ENCODE measurements around the gene PDHX. TPM values are rescaled to one million over a fixed set of nuclear protein-coding genes. Genes with fewer than 3 reads are reported as not detected.

Gene PDHX
- total and polyA plus RNA-seq, 10 of the 15 experiments (the other 5 are each of a cell fraction or from before 2014, with no cell fraction given) = 14.5 to 41.9 (median 28.0) TPM

GRCh38 chr11:34926831-34927132 is 10.4 kb downstream of the PDHX start:
- SMC1A ChIA-PET (ENCODE audit: uncharacterized antibody, unreplicated experiment) = interaction anchor here (0.7 to 6.3 kb wide), 44 partner anchors 10 to 558 kb away, joined by 3 to 110 read pairs (median 4); partner anchors contain the start of genes APIP, CD44 and PDHX
- H2AFZ ChIP-seq (ENCODE audit: control insufficient read depth, low read depth, low read length) = no peak overlapping the region
- no peak overlapping the region for H3K4me2 ChIP-seq (ENCODE audit: control insufficient read depth, insufficient read depth)
- no peak for FAIRE-seq
- no peaks in the 10 kb centered on the region for H4K20me1 ChIP-seq (ENCODE audit: control insufficient read depth, insufficient read depth)
- no peak for DNase-seq (ENCODE audit: low read depth, low spot score)
- TF ChIP-seq SIN3A (IDR thresholded peaks at IDR 0.05; ENCODE audit: low read depth, low read length) (no peak), PKNOX1 (IDR thresholded peaks at IDR 0.05) (no peak), CBX3 (IDR thresholded peaks at IDR 0.05; ENCODE audit: borderline replicate concordance, low read depth) (no peak), MXI1 (IDR thresholded peaks at IDR 0.05; ENCODE audit: low read depth, low read length) (no peak), KDM1A (IDR thresholded peaks at IDR 0.05; ENCODE audit: borderline replicate concordance) (no peak), NR2F1 (conservative IDR thresholded peaks at IDR 0.05) (no peak), NR2C1 (IDR thresholded peaks at IDR 0.05) (no peak), HDAC6 (IDR thresholded peaks at IDR 0.05; ENCODE audit: unreplicated experiment) (no peak), ATF7 (IDR thresholded peaks at IDR 0.05; ENCODE audit: low read depth) (no peak), CHD2 (IDR thresholded peaks at IDR 0.05; ENCODE audit: borderline replicate concordance, low read depth, low read length) (no peak), MLLT1 (IDR thresholded peaks at IDR 0.05) (no peak), ZNF274 (IDR thresholded peaks at IDR 0.05; ENCODE audit: insufficient read depth, insufficient read length) (no peak), JUNB (IDR thresholded peaks at IDR 0.05) (no peak), TAF1 (IDR thresholded peaks at IDR 0.05; ENCODE audit: borderline replicate concordance, low read depth, low read length) (no peak), KLF5 (IDR thresholded peaks at IDR 0.05; ENCODE audit: partially characterized antibody) (no peak)
- TF ChIP-seq, protein P1, sequence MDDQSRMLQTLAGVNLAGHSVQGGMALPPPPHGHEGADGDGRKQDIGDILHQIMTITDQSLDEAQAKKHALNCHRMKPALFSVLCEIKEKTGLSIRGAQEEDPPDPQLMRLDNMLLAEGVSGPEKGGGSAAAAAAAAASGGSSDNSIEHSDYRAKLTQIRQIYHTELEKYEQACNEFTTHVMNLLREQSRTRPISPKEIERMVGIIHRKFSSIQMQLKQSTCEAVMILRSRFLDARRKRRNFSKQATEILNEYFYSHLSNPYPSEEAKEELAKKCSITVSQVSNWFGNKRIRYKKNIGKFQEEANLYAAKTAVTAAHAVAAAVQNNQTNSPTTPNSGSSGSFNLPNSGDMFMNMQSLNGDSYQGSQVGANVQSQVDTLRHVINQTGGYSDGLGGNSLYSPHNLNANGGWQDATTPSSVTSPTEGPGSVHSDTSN (IDR thresholded peaks at IDR 0.05; ENCODE audit: insufficient replicate concordance, low read depth, low read length) = no peak
- no TSS peak for BruUV-seq (replicated peaks)
- H3K36me3 ChIP-seq (ENCODE audit: control insufficient read depth in 2 of 2, insufficient read depth in 2 of 2, low read length in 1 of 2) = no peaks in the 10 kb centered on the region
- RAD21 ChIA-PET (ENCODE audit: unreplicated experiment) = interaction anchor here (0.6 to 6.7 kb wide), 30 partner anchors 12 to 561 kb away, joined by 3 to 100 read pairs (median 4); no protein-coding TSS in a partner anchor
- no peak overlapping the region for H3K27ac ChIP-seq (ENCODE audit: control insufficient read depth, insufficient read depth)
- POLR2A ChIA-PET = interaction anchor here (0.6 kb wide), 1 partner anchor 464 kb away, joined by 3 read pairs; no protein-coding TSS in a partner anchor
- no peaks in the 10 kb centered on the region for H3K27me3 ChIP-seq (replicated peaks in 1 of 2; ENCODE audit: control insufficient read depth in 2 of 2, insufficient read depth in 2 of 2, low read length in 1 of 2)
- in situ Hi-C loops (cut with MboI) (no loop called here), intact Hi-C loops (cut with micrococcal nuclease; ENCODE audit: unreplicated experiment) (loop anchor here (1.0 to 5.0 kb wide), 6 partner anchors 216 to 561 kb away; no protein-coding TSS in a partner anchor)
- H3K9ac ChIP-seq (ENCODE audit: control insufficient read depth, insufficient read depth, low read length) = no peak overlapping the region
- CTCF ChIA-PET = interaction anchor here (0.8 to 6.3 kb wide), 66 partner anchors 9 to 1340 kb away, joined by 3 to 172 read pairs (median 4); partner anchors contain the start of genes APIP, CD44 and PDHX
- no peak overlapping the region for H3K4me3 ChIP-seq
- 0 out of 2 replicates have a peak, but pooled peaks cover 2% of the 10 kb centered on the region for H3K4me1 ChIP-seq (ENCODE audit: control insufficient read depth, insufficient read depth, low read length)
- H3K9me3 ChIP-seq (replicated peaks; ENCODE audit: control insufficient read depth, insufficient read depth, low read length) = no peaks in the 10 kb centered on the region
- ATAC-seq = no peak
- H3K79me2 ChIP-seq (ENCODE audit: control insufficient read depth, insufficient read depth, low read length) = peaks cover 2% of the 10 kb centered on the region; the same call in 1 of the 2 replicates

Data from GM12878 (cell line).